ENCODE data around the gene MEGF6. TPM values are rescaled to one million over a fixed set of nuclear protein-coding genes. Genes with fewer than 3 reads are reported as not detected.

Gene MEGF6
- total RNA-seq, 1 donor from 2014 or later = 209 TPM

DNA sequence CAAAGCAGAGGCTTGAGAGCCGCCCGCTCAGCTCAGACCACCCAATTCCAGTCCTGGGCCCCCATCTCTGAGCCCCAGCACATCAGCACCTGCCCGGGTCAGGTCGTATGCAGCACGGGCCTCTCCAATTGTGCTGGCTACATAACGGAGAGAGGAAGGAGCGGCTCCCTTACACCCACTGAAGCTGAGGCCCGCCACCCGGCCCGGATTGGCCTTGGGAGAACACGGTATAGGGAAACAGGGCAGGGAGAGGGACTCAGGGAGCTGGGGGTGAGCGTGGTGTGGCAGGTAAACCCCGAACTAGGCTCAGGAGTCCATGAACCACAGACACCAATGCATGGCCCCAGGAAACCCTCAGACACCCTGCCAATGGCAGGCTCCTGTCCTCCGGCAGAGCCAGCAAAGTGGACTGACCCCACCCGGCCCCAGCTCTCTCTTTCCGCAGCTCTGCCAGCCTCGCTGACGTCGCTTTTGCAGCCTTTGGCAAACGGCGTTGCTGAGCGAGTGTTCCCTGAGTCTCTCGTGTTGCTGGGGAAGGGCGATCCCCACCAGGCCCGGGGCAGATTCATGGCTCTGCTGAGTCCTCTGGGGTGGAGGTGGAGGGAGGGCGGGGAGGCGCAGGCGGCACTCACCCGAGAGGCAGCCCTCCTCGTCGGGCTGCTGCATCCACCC lies 16.5 kb downstream of the MEGF6 start:
- TF ChIP-seq, protein P1, sequence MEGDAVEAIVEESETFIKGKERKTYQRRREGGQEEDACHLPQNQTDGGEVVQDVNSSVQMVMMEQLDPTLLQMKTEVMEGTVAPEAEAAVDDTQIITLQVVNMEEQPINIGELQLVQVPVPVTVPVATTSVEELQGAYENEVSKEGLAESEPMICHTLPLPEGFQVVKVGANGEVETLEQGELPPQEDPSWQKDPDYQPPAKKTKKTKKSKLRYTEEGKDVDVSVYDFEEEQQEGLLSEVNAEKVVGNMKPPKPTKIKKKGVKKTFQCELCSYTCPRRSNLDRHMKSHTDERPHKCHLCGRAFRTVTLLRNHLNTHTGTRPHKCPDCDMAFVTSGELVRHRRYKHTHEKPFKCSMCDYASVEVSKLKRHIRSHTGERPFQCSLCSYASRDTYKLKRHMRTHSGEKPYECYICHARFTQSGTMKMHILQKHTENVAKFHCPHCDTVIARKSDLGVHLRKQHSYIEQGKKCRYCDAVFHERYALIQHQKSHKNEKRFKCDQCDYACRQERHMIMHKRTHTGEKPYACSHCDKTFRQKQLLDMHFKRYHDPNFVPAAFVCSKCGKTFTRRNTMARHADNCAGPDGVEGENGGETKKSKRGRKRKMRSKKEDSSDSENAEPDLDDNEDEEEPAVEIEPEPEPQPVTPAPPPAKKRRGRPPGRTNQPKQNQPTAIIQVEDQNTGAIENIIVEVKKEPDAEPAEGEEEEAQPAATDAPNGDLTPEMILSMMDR (IDR thresholded peaks at IDR 0.05; ENCODE audit: unreplicated experiment) = no peak
- no peak for DNase-seq (ENCODE audit: low spot score in 2 of 2, unreplicated experiment in 2 of 2)
- Mint-ChIP-seq H3K9me3 (no peaks in the 10 kb centered on the region), H3K4me3 (no peak overlapping the region), H3K27me3 (ENCODE audit: low read depth) (no peaks in the 10 kb centered on the region), H3K4me1 (peaks cover 20% of the 10 kb centered on the region), H3K27ac (no peak overlapping the region), H3K36me3 (peaks cover 3% of the 10 kb centered on the region)

DNA sequence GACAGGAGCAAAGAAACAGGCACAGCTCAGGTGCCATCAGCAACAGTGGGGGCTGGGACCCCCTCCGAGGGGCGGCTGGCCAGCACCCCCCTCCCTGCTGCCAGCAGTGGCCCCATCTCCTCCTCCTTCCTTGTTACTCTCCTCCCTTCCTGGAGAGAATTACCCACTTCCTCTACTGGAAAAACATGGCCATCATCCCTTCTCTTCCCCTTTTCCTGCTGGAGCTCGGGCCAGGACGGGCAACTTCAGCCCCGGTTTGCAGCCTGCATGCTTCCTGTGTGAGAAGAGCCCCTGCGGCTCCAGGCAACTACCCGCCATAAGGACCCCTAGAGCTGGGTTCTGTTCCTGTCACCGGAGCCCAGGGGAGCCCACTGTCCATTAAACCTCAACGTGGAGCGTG lies 17.6 kb downstream of the MEGF6 start:
- H3K4me1 Mint-ChIP-seq = peaks cover 15% of the 10 kb centered on the region
- no peaks in the 10 kb centered on the region for H3K9me3 Mint-ChIP-seq
- H3K4me3 Mint-ChIP-seq = no peak overlapping the region
- no peak overlapping the region for H3K27ac Mint-ChIP-seq
- no peak for DNase-seq (ENCODE audit: low spot score in 2 of 2, unreplicated experiment in 2 of 2)
- H3K27me3 Mint-ChIP-seq (ENCODE audit: low read depth) = no peaks in the 10 kb centered on the region
- TF ChIP-seq, protein P1 (IDR thresholded peaks at IDR 0.05; ENCODE audit: unreplicated experiment) = no peak
- H3K36me3 Mint-ChIP-seq = peaks cover 3% of the 10 kb centered on the region

DNA sequence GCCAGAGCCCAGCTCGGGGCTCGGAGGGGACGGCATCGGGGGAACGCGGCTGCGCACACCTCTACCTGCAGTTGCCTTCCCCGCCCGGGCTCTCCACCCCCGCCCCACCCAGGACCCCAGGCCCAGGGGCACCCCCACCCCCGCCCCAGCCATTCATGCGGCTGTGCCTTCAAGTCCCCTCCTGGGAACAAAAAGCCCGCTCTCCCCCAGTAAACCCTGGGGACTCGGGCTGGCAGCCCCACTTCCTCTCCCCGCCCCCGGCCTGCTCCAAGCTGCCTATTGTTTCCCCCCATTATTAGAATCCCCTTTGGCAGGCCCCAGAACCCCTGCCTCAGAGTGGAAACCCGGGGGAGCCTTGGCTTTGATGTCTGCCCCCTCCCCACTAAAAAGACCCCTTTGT lies 18.0 kb downstream of the MEGF6 start:
- TF ChIP-seq, protein P1 (IDR thresholded peaks at IDR 0.05; ENCODE audit: unreplicated experiment) = no peak
- Mint-ChIP-seq H3K27ac (no peak overlapping the region), H3K4me1 (peaks cover 13% of the 10 kb centered on the region), H3K9me3 (no peaks in the 10 kb centered on the region), H3K36me3 (peaks cover 3% of the 10 kb centered on the region), H3K4me3 (no peak overlapping the region), H3K27me3 (ENCODE audit: low read depth) (no peaks in the 10 kb centered on the region)
- DNase-seq (ENCODE audit: low spot score in 2 of 2, unreplicated experiment in 2 of 2) = no peak

DNA sequence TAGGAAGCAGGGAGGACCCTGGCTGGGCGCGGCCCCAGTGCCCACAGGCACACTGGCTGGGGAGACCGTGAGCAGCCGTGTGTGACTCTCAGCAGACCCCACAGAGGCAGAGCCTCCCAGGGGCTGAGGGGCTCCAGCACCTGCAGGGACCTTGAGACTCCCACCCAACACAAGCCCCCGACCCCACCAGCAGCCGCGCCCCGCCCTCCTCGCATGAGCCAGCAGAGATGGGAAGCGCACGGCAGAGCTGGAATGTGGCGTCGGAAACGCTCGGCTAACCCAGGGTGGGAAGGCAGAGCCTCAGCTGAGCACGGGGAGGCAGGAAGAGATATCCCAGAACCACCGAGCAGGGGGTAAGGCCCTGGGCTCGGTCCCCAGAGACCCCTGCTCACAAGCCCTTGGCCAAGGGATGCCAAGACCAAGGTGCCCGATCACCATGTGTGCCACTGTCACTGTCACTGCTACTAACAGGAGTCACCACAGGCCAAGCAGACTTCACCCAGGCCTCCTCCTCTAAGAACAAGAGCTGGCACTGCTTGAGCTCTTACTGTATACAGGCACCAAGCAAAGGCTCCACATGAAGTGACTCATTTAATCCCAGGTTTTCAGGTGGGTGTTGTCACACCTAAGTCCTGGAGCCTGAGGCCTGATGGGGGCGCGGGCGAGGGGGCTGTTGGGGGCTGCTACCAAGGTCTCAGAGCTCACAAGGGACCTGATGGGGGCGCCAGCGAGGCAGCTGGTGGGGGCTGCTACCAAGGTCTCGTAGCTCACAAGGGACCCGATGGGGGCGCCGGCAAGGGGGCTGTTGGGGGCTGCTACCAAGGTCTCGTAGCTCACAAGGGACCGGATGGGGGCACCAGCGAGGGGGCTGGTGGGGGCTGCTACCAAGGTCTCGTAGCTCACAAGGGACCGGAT lies 20.1 kb downstream of the MEGF6 start:
- H3K4me3 Mint-ChIP-seq = no peak overlapping the region
- H3K27me3 Mint-ChIP-seq (ENCODE audit: low read depth) = no peaks in the 10 kb centered on the region
- no peak for DNase-seq (ENCODE audit: low spot score in 2 of 2, unreplicated experiment in 2 of 2)
- H3K36me3 Mint-ChIP-seq = peaks cover 4% of the 10 kb centered on the region
- H3K4me1 Mint-ChIP-seq = peaks cover 4% of the 10 kb centered on the region
- no peaks in the 10 kb centered on the region for H3K9me3 Mint-ChIP-seq
- H3K27ac Mint-ChIP-seq = no peak overlapping the region
- TF ChIP-seq, protein P1 (IDR thresholded peaks at IDR 0.05; ENCODE audit: unreplicated experiment) = no peak

DNA sequence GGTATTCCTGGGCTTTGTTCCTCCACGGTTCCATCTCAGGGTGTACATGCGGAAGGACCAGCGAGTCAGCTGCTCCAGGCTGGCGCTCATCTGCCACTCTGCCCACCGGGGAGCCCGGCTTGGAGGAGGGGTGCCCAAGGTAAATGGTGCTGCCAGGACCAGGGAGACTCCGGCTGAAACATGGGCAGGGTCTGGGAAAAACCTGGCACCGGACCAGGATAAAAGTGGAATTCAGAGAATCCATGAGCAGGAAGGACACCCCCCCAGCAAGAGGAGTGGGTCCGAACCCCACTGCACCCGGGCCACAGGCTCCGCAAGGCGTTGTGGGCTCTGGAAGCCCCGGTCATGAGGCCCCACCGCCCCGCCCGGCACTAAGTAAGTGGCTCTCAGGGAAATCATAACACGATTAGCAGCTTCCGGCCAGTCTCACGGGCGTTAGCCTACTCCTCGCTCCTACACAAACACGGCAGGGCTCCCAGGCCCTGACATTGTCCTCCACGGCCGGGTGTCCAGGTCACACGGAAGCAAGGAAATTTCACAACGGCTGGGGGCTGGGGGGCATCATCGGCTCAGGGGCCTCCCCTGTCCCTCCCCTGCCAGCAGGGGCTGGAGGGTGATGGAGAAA lies 21.1 kb downstream of the MEGF6 start:
- Mint-ChIP-seq H3K36me3 (peaks cover 4% of the 10 kb centered on the region), H3K27me3 (ENCODE audit: low read depth) (no peaks in the 10 kb centered on the region), H3K9me3 (no peaks in the 10 kb centered on the region), H3K27ac (peak overlapping the region; percentile 66), H3K4me3 (no peak overlapping the region), H3K4me1 (peaks cover 4% of the 10 kb centered on the region)
- DNase-seq (ENCODE audit: low spot score in 2 of 2, unreplicated experiment in 2 of 2) = no peak
- TF ChIP-seq, protein P1 (IDR thresholded peaks at IDR 0.05; ENCODE audit: unreplicated experiment) = no peak
